GM23338 (cell line): ENCODE data around the gene IL17C. TPM values are rescaled to one million over a fixed set of nuclear protein-coding genes. Genes with fewer than 3 reads are reported as not detected.

Source experiments
- ATAC-seq: fragments of 200-7000 bp; cut with Tn5 transposase; 3 replicates; pipeline ENCODE4 v1.9.1; 2020
- DNase-seq: peaks from one replicate; pipeline ENCODE4 v3.0.0-alpha.2; 2015; ENCODE audit warnings: low spot score
- H2AFZ ChIP-seq: fragments of 200-600 bp; sonication (generic); 2 replicates; pipeline ENCODE4 v1.8.0; 2016; ENCODE audit warnings: antibody characterized with exemption, mild to moderate bottlenecking, moderate library complexity
- H3F3A ChIP-seq: fragments of 200-600 bp; sonication (generic); replicated peaks from 2 replicates; pipeline ENCODE4 v1.8.0; 2017; ENCODE audit warnings: antibody characterized with exemption, mixed run types, low read depth
- H3K27ac ChIP-seq: fragments of 200-600 bp; sonication (generic); 2 replicates; pipeline ENCODE4 v1.6.1; 2016; ENCODE audit warnings: low read depth
- H3K27me3 ChIP-seq: fragments of 200-600 bp; sonication (generic); 2 replicates; pipeline ENCODE4 v1.8.0; 2016; ENCODE audit warnings: mild to moderate bottlenecking, mixed run types, moderate library complexity; ENCODE audit not compliant: insufficient read depth
- H3K36me3 ChIP-seq: fragments of 200-600 bp; sonication (generic); 2 replicates; pipeline ENCODE4 v1.8.0; 2016; ENCODE audit warnings: mild to moderate bottlenecking; ENCODE audit not compliant: insufficient read depth
- H3K4me1 ChIP-seq: fragments of 200-600 bp; sonication (generic); 2 replicates; pipeline ENCODE4 v1.8.0; 2016; ENCODE audit warnings: mild to moderate bottlenecking, moderate library complexity; ENCODE audit not compliant: insufficient read depth
- H3K4me2 ChIP-seq: fragments of 200-600 bp; sonication (generic); 2 replicates; pipeline ENCODE4 v1.7.1; 2017; ENCODE audit warnings: mixed run types
- H3K4me3 ChIP-seq: fragments of 200-600 bp; sonication (generic); 2 replicates; pipeline ENCODE4 v1.6.1; 2016; ENCODE audit warnings: mixed run types
- H3K79me2 ChIP-seq: fragments of 200-600 bp; sonication (generic); replicated peaks from 2 replicates; pipeline ENCODE4 v1.8.0; 2017; ENCODE audit warnings: mild to moderate bottlenecking; ENCODE audit not compliant: insufficient read depth
- H3K9me2 ChIP-seq: fragments of 200-600 bp; sonication (generic); 2 replicates; pipeline ENCODE4 v1.8.0; 2017; ENCODE audit not compliant: insufficient read depth
- H4K20me1 ChIP-seq: fragments of 200-600 bp; sonication (generic); replicated peaks from 2 replicates; pipeline ENCODE4 v1.8.0; 2017; ENCODE audit warnings: mild to moderate bottlenecking; ENCODE audit not compliant: insufficient read depth
- H3K27ac Mint-ChIP-seq: 2 replicates; pipeline ENCODE4 v1.8.0; 2020; ENCODE audit warnings: inconsistent platforms, mild to moderate bottlenecking, moderate library complexity, mixed read lengths
- H3K27me3 Mint-ChIP-seq: 3 replicates; pipeline ENCODE4 v1.8.0; 2022; ENCODE audit warnings: low read depth, mild to moderate bottlenecking, moderate library complexity, mixed read lengths, inconsistent platforms; ENCODE audit not compliant: insufficient read depth, poor library complexity
- H3K36me3 Mint-ChIP-seq: 3 replicates; pipeline ENCODE4 v1.8.0; 2021; ENCODE audit warnings: low read depth, mild to moderate bottlenecking, inconsistent platforms, moderate library complexity, mixed read lengths
- H3K4me1 Mint-ChIP-seq: 3 replicates; pipeline ENCODE4 v1.8.0; 2020; ENCODE audit warnings: mild to moderate bottlenecking, inconsistent platforms, mixed read lengths
- H3K4me3 Mint-ChIP-seq: 3 replicates; pipeline ENCODE4 v1.8.0; 2021; ENCODE audit warnings: moderate library complexity, mild to moderate bottlenecking, inconsistent platforms, mixed read lengths
- H3K9me3 Mint-ChIP-seq: 3 replicates; pipeline ENCODE4 v1.8.0; 2020; ENCODE audit warnings: moderate library complexity, mild to moderate bottlenecking, inconsistent platforms, mixed read lengths
- CREB1 ChIP-seq: fragments of 250-450 bp; sonication (Bioruptor Pico); IDR thresholded peaks from 2 replicates; pipeline ENCODE4 v1.5.0; 2020; ENCODE audit warnings: low read depth, mild to moderate bottlenecking, moderate library complexity
- CTCF ChIP-seq, 2 experiments: fragments of 200-600 bp in 1 of 2; sonication (generic) in 1 of 2; conservative IDR thresholded peaks; 2 replicates each; pipeline versions ENCODE4 v1.5.1 to v1.6.1; 2016 to 2017; ENCODE audit warnings: antibody characterized with exemption in 2 of 2, low read depth in 2 of 2, mild to moderate bottlenecking in 2 of 2, moderate library complexity in 1 of 2
- EZH2phosphoT487 ChIP-seq: fragments of 200-600 bp; sonication (generic); IDR thresholded peaks from one replicate; pipeline ENCODE4 v1.8.1; 2018; ENCODE audit warnings: antibody characterized with exemption; ENCODE audit not compliant: unreplicated experiment
- JUNB ChIP-seq: IDR thresholded peaks from one replicate; pipeline ENCODE4 v1.6.1; 2016; ENCODE audit warnings: antibody characterized with exemption; ENCODE audit not compliant: unreplicated experiment
- NANOG ChIP-seq: IDR thresholded peaks from 2 replicates; pipeline ENCODE4 v1.6.1; 2016; ENCODE audit warnings: antibody characterized with exemption, borderline replicate concordance
- STAT1 ChIP-seq: IDR thresholded peaks from one replicate; pipeline ENCODE4 v1.6.1; 2016; ENCODE audit warnings: antibody characterized with exemption; ENCODE audit not compliant: unreplicated experiment
- ZNF331 ChIP-seq: fragments of 250-450 bp; sonication (Bioruptor Pico); IDR thresholded peaks from 2 replicates; pipeline ENCODE4 v1.5.0; 2020; ENCODE audit warnings: low read depth, mild to moderate bottlenecking, moderate library complexity
- polyA plus RNA-seq: library from polyadenylated mRNA; unstranded; fragments of >200 nt; fragmentation: Nextera tagmentation; extraction: Ambion mirVana; gene quantifications from 2 replicates; pipeline ENCODE4 v1.2.1, GENCODE V29; 2016
- total RNA-seq: library from RNA; depleted of rRNA; stranded (reverse); fragments of >200 nt; shearing (Covaris generic); gene quantifications from 2 replicates; pipeline ENCODE4 v1.2.3, GENCODE V29; 2014

The IL17C gene
- total and polyA plus RNA-seq, 2 experiments from 2014 or later: 2.7 to 3.9 TPM

- H3K4me1 Mint-ChIP-seq: peaks cover 41% of the 10 kb centered on the region
- Histone ChIP-seq H3K79me2 (peaks cover 27% of the 10 kb centered on the region), H3K27me3 (no peaks in the 10 kb centered on the region), H3K27ac (no peak overlapping the region), H3K4me1 (peaks cover 9% of the 10 kb centered on the region; the same call in 1 of the 2 replicates), H3K4me2 (no peak overlapping the region), H3F3A (peaks cover 23% of the 10 kb centered on the region), H3K9me2 (no peaks in the 10 kb centered on the region), H3K36me3 (peaks cover 5% of the 10 kb centered on the region), H4K20me1 (peaks cover 41% of the 10 kb centered on the region), H2AFZ (no peak overlapping the region), H3K4me3 (no peak overlapping the region)
- peaks cover 4% of the 10 kb centered on the region for H3K27me3 Mint-ChIP-seq
- DNase-seq (no peak), ATAC-seq (no peak)
- TF ChIP-seq CREB1 (CRISPR knock-in tag) (no peak), EZH2phosphoT487 (no peak), NANOG (no peak), ZNF331 (CRISPR knock-in tag) (no peak), CTCF (conservative IDR thresholded peaks at IDR 0.05; ENCODE audit: low read depth in 2 of 2) (peak; percentile 24 to 46; a peak in 3 of 4 replicates), STAT1 (no peak)
- no peak overlapping the region for H3K4me3 Mint-ChIP-seq
- H3K36me3 Mint-ChIP-seq: peaks cover 34% of the 10 kb centered on the region
- H3K9me3 Mint-ChIP-seq: no peaks in the 10 kb centered on the region
- H3K27ac Mint-ChIP-seq: no peak overlapping the region
Measured at GRCh38 chr16:88613293-88613692, 25.1 kb upstream of the IL17C start.

DNA sequence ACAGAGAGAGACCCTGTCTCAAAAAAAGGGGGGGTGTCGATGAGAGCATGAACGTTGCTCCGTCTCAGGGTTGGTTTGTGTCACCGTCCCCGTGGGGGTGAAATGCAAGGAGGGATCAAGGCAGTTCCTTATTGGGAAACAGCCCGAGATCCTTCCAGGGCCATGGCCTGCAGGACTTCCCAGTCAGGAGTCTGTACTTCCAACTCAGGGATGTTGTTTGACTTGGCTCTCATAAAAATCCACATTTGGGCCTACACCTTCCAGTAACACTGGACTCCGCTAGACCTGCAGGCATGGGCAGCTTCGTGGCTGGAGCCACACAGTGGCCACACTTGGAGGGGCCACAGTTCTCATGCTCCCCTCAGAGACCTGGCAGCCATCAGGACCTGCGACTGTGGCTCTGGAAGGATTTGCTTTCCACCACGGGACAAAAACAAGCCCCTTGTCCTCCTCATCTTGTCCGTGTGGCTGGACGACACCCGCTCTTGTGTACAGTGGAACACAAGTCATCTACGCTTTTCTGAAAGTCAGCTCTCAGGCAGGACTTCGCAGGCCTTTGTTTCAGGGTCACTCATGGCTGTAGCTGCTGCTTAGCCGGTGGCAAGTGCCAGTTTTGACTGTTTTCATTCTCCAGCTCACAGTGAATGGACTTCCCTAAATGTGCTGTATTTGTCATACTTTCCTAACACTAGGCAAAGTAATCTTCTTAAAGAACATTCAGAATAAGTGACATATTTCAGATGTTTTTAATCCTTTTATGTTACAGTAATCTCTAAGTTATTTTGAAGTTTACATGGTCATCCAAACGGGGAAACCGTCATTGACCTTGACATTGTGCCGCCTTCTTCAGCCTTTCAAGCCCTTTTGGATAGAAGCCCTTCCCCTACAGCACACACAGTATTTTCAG lies 24.2 kb upstream of the IL17C start:
- Histone ChIP-seq H3K4me3 (no peak overlapping the region), H4K20me1 (peaks cover 38% of the 10 kb centered on the region), H3F3A (peaks cover 23% of the 10 kb centered on the region), H3K4me1 (peaks cover 9% of the 10 kb centered on the region; the same call in 1 of the 2 replicates), H3K9me2 (no peaks in the 10 kb centered on the region), H3K36me3 (peaks cover 5% of the 10 kb centered on the region), H3K79me2 (peaks cover 36% of the 10 kb centered on the region), H3K27me3 (no peaks in the 10 kb centered on the region), H2AFZ (no peak overlapping the region), H3K4me2 (no peak overlapping the region), H3K27ac (no peak overlapping the region)
- no peak for DNase-seq
- peak overlapping the region; percentile 78 for H3K27ac Mint-ChIP-seq
- H3K27me3 Mint-ChIP-seq: peaks cover 5% of the 10 kb centered on the region
- no peak for TF ChIP-seq ZNF331 (CRISPR knock-in tag)
- TF ChIP-seq JUNB: no peak
- TF ChIP-seq CREB1 (CRISPR knock-in tag): no peak
- peaks cover 42% of the 10 kb centered on the region for H3K36me3 Mint-ChIP-seq
- H3K9me3 Mint-ChIP-seq: no peaks in the 10 kb centered on the region
- peaks cover 50% of the 10 kb centered on the region for H3K4me1 Mint-ChIP-seq
- no peak for ATAC-seq
- H3K4me3 Mint-ChIP-seq: no peak overlapping the region
